K562 (cell line): ENCODE data around the gene CACNA2D4. TPM values are rescaled to one million over a fixed set of nuclear protein-coding genes. Genes with fewer than 3 reads are reported as not detected.

Source experiments
- ATAC-seq: fragments of 200-7000 bp; cut with Tn5 transposase; 3 replicates; pipeline ENCODE4 v1.9.1; 2020; ENCODE audit warnings: moderate library complexity
- BruUV-seq: library from RNA; stranded (reverse); fragments of 400-500 nt; replicated peaks from 2 replicates; lab custom pipeline; 2021; lab: Mats Ljungman, UMichigan
- CTCF ChIA-PET: fragments of 300-600 bp; formaldehyde crosslinking; extraction: SDS; loops from one replicate; lab custom pipeline; 2021; ENCODE audit warnings: low intra/inter-chr PET ratio; lab: Yijun Ruan, JAX
- POLR2A ChIA-PET: fragments of 300-600, 350-650 bp; sonication (Branson Sonifier 250); formaldehyde crosslinking; extraction: SDS; loops from one replicate; lab custom pipeline; 2021; ENCODE audit warnings: antibody characterized with exemption, inconsistent platforms; lab: Yijun Ruan, JAX
- DNase-seq, 4 experiments: peaks; one replicate each; pipeline versions ENCODE4 v3.0.0 to v3.0.0-alpha.2; 2011 to 2018; ENCODE audit warnings: low spot score in 3 of 4, mixed read lengths in 3 of 4; ENCODE audit errors: extremely low read depth in 1 of 4
- FAIRE-seq: peaks from 2 replicates; lab custom pipeline; 2011; peaks lifted over from hg19 to GRCh38; lab: Jason Lieb, UNC
- H2AFZ ChIP-seq: 2 replicates; pipeline ENCODE4 v1.6.0; 2011; ENCODE audit warnings: low read depth, low read length, control low read depth, inconsistent platforms
- H3K27ac ChIP-seq: fragments of 200-600 bp; 3 replicates; pipeline ENCODE4 v1.8.0; 2011; ENCODE audit warnings: low read depth, mild to moderate bottlenecking, control low read depth, inconsistent platforms, low read length, moderate library complexity, mixed read lengths; ENCODE audit errors: extremely low read depth
- H3K27me3 ChIP-seq, 2 experiments: fragments of 300-600 bp in 1 of 2; 2 replicates in 1 of 2; 3 replicates in 1 of 2; pipeline versions ENCODE4 v1.6.0 to v1.8.0; 2011; ENCODE audit warnings: inconsistent platforms in 2 of 2, low read length in 2 of 2, mild to moderate bottlenecking in 1 of 2, mixed read lengths in 1 of 2, moderate library complexity in 1 of 2; ENCODE audit not compliant: control insufficient read depth in 2 of 2, insufficient read depth in 2 of 2
- H3K36me3 ChIP-seq: fragments of 300-600 bp; 3 replicates; pipeline ENCODE4 v1.8.0; 2011; ENCODE audit warnings: mild to moderate bottlenecking, low read length, inconsistent platforms; ENCODE audit not compliant: control insufficient read depth, insufficient read depth
- H3K4me1 ChIP-seq, 2 experiments: fragments of 200-600 bp in 1 of 2; replicated peaks in 1 of 2; 2 replicates in 1 of 2; 3 replicates in 1 of 2; pipeline versions ENCODE4 v1.5.1 to v1.8.0; 2011; ENCODE audit warnings: inconsistent platforms in 2 of 2, low read length in 2 of 2, mild to moderate bottlenecking in 1 of 2, mixed read lengths in 1 of 2, moderate library complexity in 1 of 2; ENCODE audit not compliant: control insufficient read depth in 2 of 2, insufficient read depth in 2 of 2
- H3K4me2 ChIP-seq: 2 replicates; pipeline ENCODE4 v1.6.1; 2011; ENCODE audit warnings: low read length, control low read depth, inconsistent platforms, mixed read lengths; ENCODE audit not compliant: insufficient read depth
- H3K4me3 ChIP-seq: fragments of 200-600 bp; sonication (generic), shearing (Covaris generic); 2 replicates; pipeline ENCODE4 v1.5.1; 2016; ENCODE audit warnings: control low read depth, inconsistent platforms
- H3K79me2 ChIP-seq: fragments of 200-600 bp; 3 replicates; pipeline ENCODE4 v1.8.0; 2011; ENCODE audit warnings: low read length, inconsistent platforms; ENCODE audit not compliant: control insufficient read depth, insufficient read depth
- H3K9ac ChIP-seq, 2 experiments: 2 replicates each; pipeline versions ENCODE4 v1.6.0 to v1.6.1; 2011; ENCODE audit warnings: low read depth in 2 of 2, low read length in 2 of 2, control low read depth in 1 of 2, inconsistent platforms in 1 of 2, mild to moderate bottlenecking in 1 of 2, mixed read lengths in 1 of 2; ENCODE audit not compliant: insufficient read depth in 1 of 2
- H3K9me1 ChIP-seq: one replicate; pipeline ENCODE4 v1.6.0; 2011; ENCODE audit warnings: inconsistent platforms, mild to moderate bottlenecking, low read length, moderate library complexity; ENCODE audit not compliant: control insufficient read depth, insufficient read depth
- H3K9me3 ChIP-seq: replicated peaks from 2 replicates; pipeline ENCODE4 v1.5.1; 2011; ENCODE audit warnings: low read depth, low read length, inconsistent platforms; ENCODE audit not compliant: control insufficient read depth, insufficient read depth
- H4K20me1 ChIP-seq: replicated peaks from 2 replicates; pipeline ENCODE4 v1.6.1; 2011; ENCODE audit warnings: low read length, inconsistent platforms, mixed read lengths; ENCODE audit not compliant: control insufficient read depth, insufficient read depth
- ARID3A ChIP-seq: IDR thresholded peaks from 2 replicates; pipeline ENCODE4 v1.6.1; 2012; ENCODE audit warnings: low read depth, low read length, improper control_type of control experiment, borderline replicate concordance
- BRF2 ChIP-seq: IDR thresholded peaks from 3 replicates; pipeline ENCODE4 v1.6.1; 2011; ENCODE audit warnings: borderline replicate concordance, mild to moderate bottlenecking; ENCODE audit not compliant: insufficient read length, insufficient read depth
- FOXA1 ChIP-seq: fragments of 450-650 bp; IDR thresholded peaks from 2 replicates; pipeline ENCODE4 v1.6.1; 2016; ENCODE audit warnings: mild to moderate bottlenecking, borderline replicate concordance
- HDAC6 ChIP-seq: IDR thresholded peaks from 2 replicates; pipeline ENCODE4 v1.6.1; 2012; ENCODE audit warnings: low read depth, mild to moderate bottlenecking, control low read depth, inconsistent platforms, low read length, moderate library complexity
- HMGN3 ChIP-seq: IDR thresholded peaks from 2 replicates; pipeline ENCODE4 v1.6.1; 2011; ENCODE audit warnings: borderline replicate concordance, low read depth, mild to moderate bottlenecking, mixed read lengths, low read length; ENCODE audit not compliant: insufficient read length; ENCODE audit errors: extremely low read depth
- KLF1 ChIP-seq: fragments of 450-650 bp; IDR thresholded peaks from 2 replicates; pipeline ENCODE4 v1.6.1; 2016; ENCODE audit warnings: missing genetic modification characterization, missing compliant biosample characterization
- MTA1 ChIP-seq: fragments of 450-650 bp; IDR thresholded peaks from 2 replicates; pipeline ENCODE4 v1.6.1; 2017; ENCODE audit warnings: borderline replicate concordance
- RBM25 ChIP-seq: fragments of 200-400 bp; formaldehyde crosslinking; IDR thresholded peaks from 2 replicates; pipeline ENCODE4 v1.6.1; 2018; ENCODE audit warnings: low read length, low read depth, moderate library complexity; ENCODE audit not compliant: severe bottlenecking
- SREBF1 ChIP-seq: fragments of 150-350 bp; IDR thresholded peaks from 2 replicates; pipeline ENCODE4 v1.6.1; 2014; ENCODE audit warnings: antibody characterized with exemption, low read depth, low read length, borderline replicate concordance
- STAG1 ChIP-seq: sonication (generic); formaldehyde crosslinking; IDR thresholded peaks from 2 replicates; pipeline ENCODE4 v1.5.0; 2020; ENCODE audit warnings: missing genetic modification reagents, borderline replicate concordance
- ZFP30 ChIP-seq: fragments of 250-450 bp; sonication (Bioruptor Pico); IDR thresholded peaks from 2 replicates; pipeline ENCODE4 v1.8.0; 2022; ENCODE audit warnings: moderate library complexity, mild to moderate bottlenecking, inconsistent platforms, borderline replicate concordance
- ZNF121 ChIP-seq: sonication (generic); formaldehyde crosslinking; conservative IDR thresholded peaks from 2 replicates; pipeline ENCODE4 v1.8.0; 2022; ENCODE audit warnings: missing genetic modification reagents
- ZNF140 ChIP-seq: fragments of 250-450 bp; sonication (Bioruptor Pico); IDR thresholded peaks from 2 replicates; pipeline ENCODE4 v1.8.0; 2021; ENCODE audit warnings: moderate library complexity, mild to moderate bottlenecking, inconsistent platforms
- WGBS: fragments of 100-300 bp; shearing (Covaris generic); methylation state at CpG from one replicate; pipeline ENCODE4 v1.1.6; 2016; ENCODE audit warnings: low coverage, mixed read lengths; ENCODE audit not compliant: insufficient coverage; ENCODE audit errors: missing lambda C conversion rate; 5-methylcytosine and 5-hydroxymethylcytosine counted together
- in situ Hi-C: fragments of 300-500 bp; cut with MboI; formaldehyde crosslinking; loops from 4 replicates; pipeline ENCODE4 v1.15.0; 2018; ENCODE audit warnings: inconsistent platforms, mixed read lengths
- intact Hi-C: fragments of 100-400 bp; cut with micrococcal nuclease; formaldehyde crosslinking; loops from 2 replicates; pipeline ENCODE4 v1.14.2; 2022
- polyA plus RNA-seq, 8 experiments: library from polyadenylated mRNA; depleted of rRNA in 4 of 8; stranded (reverse) in 5 of 8; unstranded in 3 of 8; fragments of >200 nt; fragmentation: Nextera tagmentation in 2 of 8; fragmentation: Illumina TruSeq in 1 of 8; extraction: Ambion mirVana in 2 of 8; extraction: Trizol in 1 of 8; gene quantifications; 2 replicates each; pipeline versions ENCODE4 v1.2.1 to v1.2.3, GENCODE V29; 2011 to 2014; ENCODE audit warnings: inconsistent platforms in 1 of 8, missing spikeins in 1 of 8
- total RNA-seq, 7 experiments: library from RNA; depleted of rRNA in 6 of 7; stranded (reverse); fragments of >200 nt in 6 of 7; fragmentation: Illumina TruSeq in 2 of 7; extraction: Trizol in 2 of 7; gene quantifications; 2 replicates each; pipeline versions ENCODE4 v1.2.1 to v1.2.3, GENCODE V29; 2011 to 2021; ENCODE audit warnings: low replicate concordance in 1 of 7

The CACNA2D4 gene
- total and polyA plus RNA-seq, 9 of the 15 experiments (the other 6 are each of a cell fraction or from before 2014, with no cell fraction given): 0.04 to 0.69 (median 0.40) TPM; not detected in 3

- BruUV-seq: no TSS peak
- peaks cover 92% of the 10 kb centered on the region for H3K79me2 ChIP-seq
- CTCF ChIA-PET: no interaction called here
Measured at GRCh38 chr12:1763153-1763552, 155.3 kb downstream of the CACNA2D4 start.

More at GRCh38 chr12:1763153-1763552, 155.3 kb downstream of the CACNA2D4 start:
- 85% methylated on average over 2 of the region's 2 CpGs for WGBS
- no peak for ATAC-seq
- TF ChIP-seq BRF2: no peak
- TF ChIP-seq SREBF1: no peak
- no peak for TF ChIP-seq HMGN3
- no peak for TF ChIP-seq HDAC6
- no peak for TF ChIP-seq STAG1 (CRISPR knock-in tag)
- TF ChIP-seq RBM25: no peak
- no peak for TF ChIP-seq FOXA1
- TF ChIP-seq MTA1: no peak
- no peak for TF ChIP-seq ZFP30 (CRISPR knock-in tag)
- no peak for TF ChIP-seq KLF1 (tag)
- TF ChIP-seq ZNF121 (CRISPR knock-in tag): no peak
- no peak for TF ChIP-seq ARID3A
- no peak for TF ChIP-seq ZNF140
- no peak overlapping the region for H3K9ac ChIP-seq
- H3K27ac ChIP-seq: no peak overlapping the region
- no peaks in the 10 kb centered on the region for H3K9me1 ChIP-seq
- H3K4me2 ChIP-seq: no peak overlapping the region
- H3K9me3 ChIP-seq: no peaks in the 10 kb centered on the region
- in situ Hi-C loops: no loop called here
- H2AFZ ChIP-seq: no peak overlapping the region
- no peak for DNase-seq
- POLR2A ChIA-PET: no interaction called here
- H3K4me3 ChIP-seq: no peak overlapping the region
- FAIRE-seq: no peak
- intact Hi-C loops: no loop called here
- no peaks in the 10 kb centered on the region for H3K27me3 ChIP-seq
- H4K20me1 ChIP-seq: no peaks in the 10 kb centered on the region
- H3K4me1 ChIP-seq: peaks cover 0 to 2% of the 10 kb centered on the region in 2 experiments; a peak in 1 of 5 replicates
- H3K36me3 ChIP-seq: peaks cover 39% of the 10 kb centered on the region
